ENCODE results near the gene PSMB1. TPM values are rescaled to one million over a fixed set of nuclear protein-coding genes. Genes with fewer than 3 reads are reported as not detected.

Gene PSMB1
- total and polyA plus RNA-seq, 2 donors (not counting 3 experiments of a cell fraction or from before 2014, with no cell fraction given) = 198 to 560 TPM

- no peak for FAIRE-seq
- dilution Hi-C loops (cut with MboI; ENCODE audit: extremely low pct_ligation_motif_present, low sequenced_read_pairs) (no loop called here), intact Hi-C loops (cut with micrococcal nuclease) (loop anchor here (10.0 kb wide), 1 partner anchor 357 kb away; no protein-coding TSS in a partner anchor)
- H3K27ac ChIP-seq (ENCODE audit: insufficient read depth, low read depth, low read length) = no peak overlapping the region
- no peak overlapping the region for H3K4me3 ChIP-seq (replicated peaks in 1 of 3; ENCODE audit: insufficient read depth in 1 of 3, low read depth in 1 of 3, low read length in 3 of 3)
- no peaks in the 10 kb centered on the region for H3K9me3 ChIP-seq (replicated peaks; ENCODE audit: control insufficient read depth, insufficient read depth, low read length)
- no peaks in the 10 kb centered on the region for H4K20me1 ChIP-seq (replicated peaks; ENCODE audit: control insufficient read depth, extremely low read depth, insufficient read depth, low read length)
- ChIA-PET POLR2A (no interaction called here), CTCF (interaction anchor here (1.2 to 1.5 kb wide), 2 partner anchors 680 to 1618 kb away, joined by 3 to 9 read pairs; no protein-coding TSS in a partner anchor)
- H3K36me3 ChIP-seq (ENCODE audit: control insufficient read depth in 2 of 2, extremely low read depth in 1 of 2, insufficient read depth in 2 of 2, low read length in 2 of 2) = no peaks in the 10 kb centered on the region
- H3K27me3 ChIP-seq (ENCODE audit: control insufficient read depth in 2 of 2, insufficient read depth in 2 of 2, low read length in 2 of 2) = no peaks in the 10 kb centered on the region
- no peaks in the 10 kb centered on the region for H3K9me1 ChIP-seq (replicated peaks; ENCODE audit: control insufficient read depth, extremely low read depth, insufficient read depth, low read length)
- H3K4me2 ChIP-seq (ENCODE audit: insufficient read depth, low read length) = no peak overlapping the region
- no TSS peak for BruUV-seq (replicated peaks)
- no peak overlapping the region for H3K9ac ChIP-seq (replicated peaks; ENCODE audit: extremely low read depth, insufficient read depth, low read length)
- H3K4me1 ChIP-seq (ENCODE audit: control insufficient read depth, extremely low read depth, insufficient read depth, low read length) = no peaks in the 10 kb centered on the region
- no peak overlapping the region for H2AFZ ChIP-seq (ENCODE audit: low read depth, low read length)
- DNase-seq (ENCODE audit: low read depth, low spot score) = no peak
- no peaks in the 10 kb centered on the region for H3K79me2 ChIP-seq (ENCODE audit: control insufficient read depth, insufficient read depth, low read length)
- TF ChIP-seq POLR2A (IDR thresholded peaks at IDR 0.05; ENCODE audit: low read depth, low read length) (no peak), MYC (IDR thresholded peaks at IDR 0.05; ENCODE audit: low read depth, low read length) (no peak), GATA2 (IDR thresholded peaks at IDR 0.05; ENCODE audit: insufficient read depth, insufficient read length, low read depth, low read length) (no peak), CTCF (IDR thresholded peaks at IDR 0.05; ENCODE audit: extremely low read depth in 1 of 2, insufficient read depth in 1 of 2, low read depth in 1 of 2, low read length in 2 of 2) (no peak), POLR2AphosphoS5 (IDR thresholded peaks at IDR 0.05; ENCODE audit: insufficient read depth, low read depth, low read length) (no peak), FOS (IDR thresholded peaks at IDR 0.05; ENCODE audit: borderline replicate concordance, insufficient read depth, low read length) (no peak), EZH2 (IDR thresholded peaks at IDR 0.05; ENCODE audit: borderline replicate concordance, low read depth, low read length, severe bottlenecking) (no peak), MAX (IDR thresholded peaks at IDR 0.05; ENCODE audit: insufficient read depth, insufficient read length) (no peak), JUN (IDR thresholded peaks at IDR 0.05; ENCODE audit: borderline replicate concordance, insufficient read depth, insufficient read length, low read depth) (no peak)
Measured at GRCh38 chr6:170512249-170512648, 40.9 kb downstream of the PSMB1 start.
